Adipocyte (in vitro differentiated cells): ENCODE results near the gene CGN.

Source experiments
- DNase-seq: peaks from one replicate; pipeline ENCODE4 v3.0.0-alpha.2; 2015; ENCODE audit warnings: low read depth
- H3K27me3 ChIP-seq: replicated peaks from 2 replicates; pipeline ENCODE4 v1.7.0; 2013; ENCODE audit warnings: mild to moderate bottlenecking, low read length, moderate library complexity; ENCODE audit not compliant: control insufficient read depth, insufficient read depth
- H3K36me3 ChIP-seq: 2 replicates; pipeline ENCODE4 v1.7.0; 2013; ENCODE audit warnings: low read length, mild to moderate bottlenecking, moderate library complexity; ENCODE audit not compliant: control insufficient read depth, insufficient read depth, severe bottlenecking
- H3K4me1 ChIP-seq: 2 replicates; pipeline ENCODE4 v1.7.0; 2013; ENCODE audit warnings: mild to moderate bottlenecking, low read length, moderate library complexity; ENCODE audit not compliant: control insufficient read depth, insufficient read depth
- H3K4me3 ChIP-seq: 2 replicates; pipeline ENCODE4 v1.7.0; 2013; ENCODE audit warnings: mild to moderate bottlenecking, low read length, moderate library complexity
- H3K9ac ChIP-seq: 2 replicates; pipeline ENCODE4 v1.7.0; 2013; ENCODE audit warnings: mild to moderate bottlenecking, low read length, moderate library complexity
- H3K9me3 ChIP-seq: 2 replicates; pipeline ENCODE4 v1.7.0; 2013; ENCODE audit warnings: mild to moderate bottlenecking, low read length, moderate library complexity; ENCODE audit not compliant: control insufficient read depth

CGN gene

GRCh38 chr1:151502035-151502700 lies 9.0 kb upstream of the CGN start:
- Histone ChIP-seq H3K27me3 (peaks cover 40% of the 10 kb centered on the region), H3K9me3 (no peaks in the 10 kb centered on the region), H3K36me3 (no peaks in the 10 kb centered on the region), H3K4me1 (peaks cover 6% of the 10 kb centered on the region), H3K9ac (no peak overlapping the region), H3K4me3 (no peak overlapping the region)
- no peak for DNase-seq

DNA sequence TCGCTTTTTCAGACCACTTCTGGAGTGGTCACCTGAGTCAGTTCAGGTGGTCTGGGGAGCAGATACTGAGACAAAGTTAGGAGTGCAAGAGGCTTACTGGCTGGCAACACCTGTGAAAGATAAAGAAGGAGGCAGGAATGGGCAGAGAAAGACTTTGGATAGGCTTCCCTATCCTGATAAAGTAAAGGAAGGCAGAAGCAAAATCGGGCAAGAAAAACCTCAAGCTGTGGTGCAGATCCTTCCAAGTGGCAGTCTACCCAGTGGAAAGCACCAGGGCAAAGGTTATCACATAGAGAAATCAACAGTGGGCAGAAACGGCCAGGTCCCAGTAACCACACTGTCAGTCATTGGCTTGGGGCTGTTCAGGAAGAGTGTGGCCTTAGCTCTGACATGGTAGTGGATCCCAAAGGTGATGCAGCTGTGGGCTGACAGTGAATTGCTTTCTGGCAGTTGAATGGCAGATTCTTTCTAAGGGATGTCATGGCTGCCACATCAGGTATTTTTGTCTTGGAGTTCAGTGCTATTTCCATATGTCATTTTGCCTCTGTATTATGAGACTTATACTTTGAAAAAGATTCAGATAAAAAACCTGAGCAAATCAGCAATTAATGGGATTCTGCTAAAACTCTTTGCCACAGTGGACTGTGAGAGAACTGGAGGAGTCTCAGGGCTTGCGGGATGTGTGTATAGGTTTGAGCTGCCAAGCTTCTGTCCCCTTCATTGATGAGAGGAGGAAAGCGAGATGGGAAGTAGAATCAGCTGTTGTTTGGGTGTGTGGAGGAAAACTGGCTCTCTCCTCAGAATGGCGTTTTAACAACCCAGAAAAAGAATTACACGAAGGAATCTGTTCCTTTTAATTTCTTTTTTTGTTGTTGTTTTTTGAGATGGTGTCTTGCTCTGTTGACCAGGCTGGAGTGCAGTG lies 8.1 kb upstream of the CGN start:
- no peaks in the 10 kb centered on the region for H3K9me3 ChIP-seq
- H3K4me1 ChIP-seq: peaks cover 6% of the 10 kb centered on the region
- H3K9ac ChIP-seq: no peak overlapping the region
- no peak overlapping the region for H3K4me3 ChIP-seq
- no peaks in the 10 kb centered on the region for H3K36me3 ChIP-seq
- DNase-seq: no peak
- peaks cover 43% of the 10 kb centered on the region for H3K27me3 ChIP-seq

GRCh38 chr1:151504252-151504651 lies 6.9 kb upstream of the CGN start:
- H3K27me3 ChIP-seq: peaks cover 46% of the 10 kb centered on the region
- no peak overlapping the region for H3K9ac ChIP-seq
- no peak for DNase-seq
- H3K4me1 ChIP-seq: peaks cover 6% of the 10 kb centered on the region
- H3K4me3 ChIP-seq: no peak overlapping the region
- no peaks in the 10 kb centered on the region for H3K36me3 ChIP-seq
- no peaks in the 10 kb centered on the region for H3K9me3 ChIP-seq

DNA sequence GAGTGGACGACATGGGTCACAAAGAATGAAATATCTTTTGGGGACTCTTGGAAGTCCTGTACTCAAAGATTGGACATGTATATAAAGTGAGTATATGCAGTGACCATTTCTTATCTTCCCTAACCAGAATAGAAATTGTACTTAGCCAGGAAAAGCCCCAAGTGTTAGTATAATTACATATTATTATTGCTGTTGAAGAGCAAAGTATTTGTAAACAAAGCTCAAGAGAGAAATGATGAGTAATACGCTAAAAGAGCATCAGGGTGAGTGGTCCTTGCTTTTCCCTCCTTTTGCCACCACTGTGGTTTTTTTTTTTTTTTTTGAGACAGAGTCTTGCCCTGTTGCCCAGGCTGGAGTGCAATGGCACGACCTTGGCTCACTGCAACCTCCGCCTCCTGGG lies 6.4 kb upstream of the CGN start:
- Histone ChIP-seq H3K27me3 (peaks cover 46% of the 10 kb centered on the region), H3K9ac (no peak overlapping the region), H3K9me3 (no peaks in the 10 kb centered on the region)

GRCh38 chr1:151508833-151509232 lies 2.4 kb upstream of the CGN start:
- Histone ChIP-seq H3K36me3 (no peaks in the 10 kb centered on the region), H3K9me3 (no peaks in the 10 kb centered on the region), H3K27me3 (peaks cover 61% of the 10 kb centered on the region), H3K4me3 (no peak overlapping the region), H3K4me1 (peaks cover 13% of the 10 kb centered on the region), H3K9ac (no peak overlapping the region)
- DNase-seq: no peak

More for the DNA sequence above, 6.4 kb upstream of the CGN start:
- Histone ChIP-seq H3K4me3 (no peak overlapping the region), H3K4me1 (peaks cover 6% of the 10 kb centered on the region), H3K36me3 (no peaks in the 10 kb centered on the region)
- no peak for DNase-seq

DNA sequence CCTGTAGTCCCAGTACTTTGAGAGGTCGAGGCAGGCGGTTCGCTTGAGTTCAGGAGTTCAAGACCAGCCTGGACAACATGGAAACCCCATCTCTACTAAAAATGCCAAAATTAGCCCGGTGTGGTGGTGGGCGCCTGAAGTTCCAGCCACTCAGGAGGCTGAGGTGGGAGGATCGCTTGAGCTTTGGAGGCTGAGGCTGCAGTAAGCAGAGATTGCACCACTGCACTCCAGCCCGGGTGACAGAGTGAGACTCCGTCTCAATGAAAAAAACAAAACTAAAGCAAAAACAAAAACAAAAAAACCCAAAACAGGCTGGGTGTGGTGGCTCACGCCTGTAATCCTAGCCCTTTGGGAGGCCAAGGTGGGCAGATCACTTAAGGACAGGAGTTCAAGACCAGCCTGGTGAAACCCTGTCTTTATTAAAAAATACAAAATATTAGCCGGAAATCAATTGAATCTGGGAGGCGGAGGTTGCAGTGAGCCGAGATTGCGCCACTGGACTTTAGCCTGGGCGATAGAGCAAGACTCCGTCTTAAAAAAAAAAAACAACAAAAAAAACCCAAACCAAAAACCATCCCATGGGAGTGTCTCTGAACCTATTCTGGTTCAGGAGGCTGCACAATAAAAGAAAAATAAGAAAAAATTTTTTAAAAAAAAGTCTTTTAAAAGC lies 1.7 kb upstream of the CGN start:
- no peaks in the 10 kb centered on the region for H3K36me3 ChIP-seq
- H3K4me3 ChIP-seq: no peak overlapping the region
- H3K27me3 ChIP-seq: peaks cover 63% of the 10 kb centered on the region
- no peak overlapping the region for H3K9ac ChIP-seq
- H3K4me1 ChIP-seq: peaks cover 9% of the 10 kb centered on the region
- H3K9me3 ChIP-seq: no peaks in the 10 kb centered on the region
- no peak for DNase-seq

GRCh38 chr1:151510020-151510405 lies 1.2 kb upstream of the CGN start:
- Histone ChIP-seq H3K4me1 (peaks cover 7% of the 10 kb centered on the region), H3K4me3 (no peak overlapping the region), H3K9ac (no peak overlapping the region), H3K36me3 (no peaks in the 10 kb centered on the region), H3K9me3 (no peaks in the 10 kb centered on the region), H3K27me3 (peaks cover 63% of the 10 kb centered on the region)
- DNase-seq: no peak

- peak overlapping the region; percentile 74 for H3K4me3 ChIP-seq
- H3K36me3 ChIP-seq: no peaks in the 10 kb centered on the region
- DNase-seq: no peak
- H3K9me3 ChIP-seq: no peaks in the 10 kb centered on the region
- peaks cover 63% of the 10 kb centered on the region for H3K27me3 ChIP-seq
- H3K9ac ChIP-seq: no peak overlapping the region
- peaks cover 7% of the 10 kb centered on the region for H3K4me1 ChIP-seq
These were observed 602 bp upstream of the CGN start for GRCh38 chr1:151510614-151510956.

- Histone ChIP-seq H3K9ac (no peak overlapping the region), H3K4me1 (peaks cover 7% of the 10 kb centered on the region), H3K9me3 (no peaks in the 10 kb centered on the region), H3K27me3 (peaks cover 62% of the 10 kb centered on the region), H3K4me3 (peak overlapping the region; percentile 68), H3K36me3 (no peaks in the 10 kb centered on the region)
- peak; percentile 64 for DNase-seq
These were observed 539 bp downstream of the CGN start for GRCh38 chr1:151511636-151512215.

DNA sequence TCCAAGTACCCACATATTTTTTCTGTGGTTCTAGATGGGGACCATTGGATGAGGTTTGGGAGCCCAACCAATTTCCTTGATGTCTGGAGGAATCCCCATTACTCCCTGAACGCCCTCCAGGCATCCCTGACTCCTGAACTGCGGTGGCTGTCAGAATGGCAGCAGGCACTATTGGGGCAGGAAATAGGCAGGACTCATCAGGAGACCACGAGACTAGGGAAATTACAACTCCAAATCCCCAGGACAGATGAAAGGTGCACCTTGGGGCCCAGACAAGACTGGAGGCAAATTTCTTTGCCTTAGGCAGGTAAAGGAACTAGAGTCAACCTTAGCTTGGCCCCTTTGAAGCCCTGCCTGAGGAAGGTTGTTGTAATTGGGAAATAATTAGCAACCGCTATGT lies 1.1 kb downstream of the CGN start:
- no peak for DNase-seq
- no peak overlapping the region for H3K4me3 ChIP-seq
- H3K36me3 ChIP-seq: no peaks in the 10 kb centered on the region
- no peaks in the 10 kb centered on the region for H3K9me3 ChIP-seq
- H3K9ac ChIP-seq: no peak overlapping the region
- peaks cover 7% of the 10 kb centered on the region for H3K4me1 ChIP-seq
- peaks cover 60% of the 10 kb centered on the region for H3K27me3 ChIP-seq
